Activated CD4-positive, alpha-beta T cell treated with anti-CD3 and anti-CD28 coated beads, Interleukin-2, amount 10 ng/mL, durations not matched to agents 24 days and 14 days (primary cell): ENCODE measurements around the gene LRRC39. TPM values are rescaled to one million over a fixed set of nuclear protein-coding genes. Genes with fewer than 3 reads are reported as not detected.

Source experiments
- DNase-seq: peaks from one replicate; pipeline ENCODE4 v3.0.0; 2022
- H3K27ac Mint-ChIP-seq: one replicate; pipeline ENCODE4 v1.8.0; 2022; ENCODE audit warnings: mild to moderate bottlenecking, mixed read lengths
- H3K27me3 Mint-ChIP-seq: one replicate; pipeline ENCODE4 v1.8.0; 2022; ENCODE audit warnings: mixed read lengths
- H3K36me3 Mint-ChIP-seq: one replicate; pipeline ENCODE4 v1.8.0; 2022; ENCODE audit warnings: low read depth, mild to moderate bottlenecking, mixed read lengths
- H3K4me1 Mint-ChIP-seq: one replicate; pipeline ENCODE4 v1.8.0; 2021; ENCODE audit warnings: mixed read lengths
- H3K4me3 Mint-ChIP-seq: one replicate; pipeline ENCODE4 v1.8.0; 2022; ENCODE audit warnings: mild to moderate bottlenecking, moderate library complexity, mixed read lengths
- H3K9me3 Mint-ChIP-seq: one replicate; pipeline ENCODE4 v1.8.0; 2021; ENCODE audit warnings: mixed read lengths
- intact Hi-C: fragments of 100-400 bp; cut with micrococcal nuclease; formaldehyde crosslinking; loops from one replicate; pipeline ENCODE4 v1.15.1; 2023
- total RNA-seq: library from RNA; stranded (reverse); gene quantifications from 2 replicates; pipeline ENCODE4 v1.2.3, GENCODE V29; 2022

The LRRC39 gene
- total RNA-seq, 1 donor from 2014 or later = 0.23 TPM

GRCh38 chr1:100134872-100135271 is 43.2 kb downstream of the LRRC39 start:
- Mint-ChIP-seq H3K27me3 (peaks cover 3% of the 10 kb centered on the region), H3K9me3 (no peaks in the 10 kb centered on the region), H3K36me3 (peaks cover 26% of the 10 kb centered on the region), H3K27ac (no peak overlapping the region), H3K4me1 (peaks cover 34% of the 10 kb centered on the region), H3K4me3 (peak overlapping the region; percentile 2)
- no peak for DNase-seq
- intact Hi-C loops = loop anchor here (5.0 kb wide), 1 partner anchor 112 kb away; the partner anchor contains the start of gene DBT

- Mint-ChIP-seq H3K4me1 (peaks cover 38% of the 10 kb centered on the region), H3K27me3 (peaks cover 3% of the 10 kb centered on the region), H3K36me3 (peaks cover 14% of the 10 kb centered on the region), H3K27ac (peak within 1 kb of the TSS; percentile 97), H3K9me3 (no peaks in the 10 kb centered on the region), H3K4me3 (peak within 1 kb of the TSS; percentile 100)
- intact Hi-C loops = loop anchor here (1.0 to 5.0 kb wide), 10 partner anchors 95 to 763 kb away; partner anchors contain the start of genes AGL, CDC14A, DBT and RTCA
- DNase-seq = peak; percentile 98
These were observed 45.2 kb downstream of the LRRC39 start, which contains the start of the genes SASS6 and TRMT13 for GRCh38 chr1:100132566-100133477. TSS of gene SASS6 (minus strand) at chr1:100132930. CDS start at chr1:100132814, 116 bp downstream. TSS of gene TRMT13 (plus strand) at chr1:100133163. CDS start at chr1:100133169, 6 bp downstream.

- Mint-ChIP-seq H3K4me3 (peak overlapping the region; percentile 100), H3K4me1 (peaks cover 42% of the 10 kb centered on the region), H3K27ac (peak overlapping the region; percentile 97), H3K9me3 (no peaks in the 10 kb centered on the region), H3K27me3 (peaks cover 3% of the 10 kb centered on the region), H3K36me3 (peaks cover 10% of the 10 kb centered on the region)
- intact Hi-C loops = loop anchor here (2.0 to 5.0 kb wide), 3 partner anchors 116 to 309 kb away; partner anchors contain the start of genes AGL and DBT
- no peak for DNase-seq
These were observed 46.4 kb downstream of the LRRC39 start for GRCh38 chr1:100131623-100132022.

GRCh38 chr1:100130552-100131077 is 47.4 kb downstream of the LRRC39 start:
- peaks cover 10% of the 10 kb centered on the region for H3K36me3 Mint-ChIP-seq
- no peak overlapping the region for H3K4me3 Mint-ChIP-seq
- peak overlapping the region; percentile 7 for H3K27ac Mint-ChIP-seq
- intact Hi-C loops = loop anchor here (5.0 kb wide), 1 partner anchor 117 kb away; the partner anchor contains the start of gene DBT
- DNase-seq = no peak
- peaks cover 3% of the 10 kb centered on the region for H3K27me3 Mint-ChIP-seq
- peaks cover 43% of the 10 kb centered on the region for H3K4me1 Mint-ChIP-seq
- no peaks in the 10 kb centered on the region for H3K9me3 Mint-ChIP-seq

GRCh38 chr1:100127226-100127625 is 50.8 kb downstream of the LRRC39 start:
- Mint-ChIP-seq H3K27me3 (no peaks in the 10 kb centered on the region), H3K4me1 (peaks cover 26% of the 10 kb centered on the region), H3K36me3 (peaks cover 8% of the 10 kb centered on the region), H3K27ac (no peak overlapping the region), H3K4me3 (no peak overlapping the region), H3K9me3 (no peaks in the 10 kb centered on the region)
- DNase-seq = no peak
- intact Hi-C loops = no loop called here

- no peak overlapping the region for H3K4me3 Mint-ChIP-seq
- H3K27ac Mint-ChIP-seq = no peak overlapping the region
- intact Hi-C loops = no loop called here
- H3K4me1 Mint-ChIP-seq = peaks cover 1% of the 10 kb centered on the region
- peaks cover 28% of the 10 kb centered on the region for H3K36me3 Mint-ChIP-seq
- no peaks in the 10 kb centered on the region for H3K9me3 Mint-ChIP-seq
- no peaks in the 10 kb centered on the region for H3K27me3 Mint-ChIP-seq
- DNase-seq = no peak
These were observed 55.9 kb downstream of the LRRC39 start for GRCh38 chr1:100122177-100122576.

GRCh38 chr1:100115524-100115923 is 62.5 kb downstream of the LRRC39 start:
- H3K27me3 Mint-ChIP-seq = no peaks in the 10 kb centered on the region
- H3K4me1 Mint-ChIP-seq = no peaks in the 10 kb centered on the region
- intact Hi-C loops = no loop called here
- peaks cover 25% of the 10 kb centered on the region for H3K36me3 Mint-ChIP-seq
- H3K9me3 Mint-ChIP-seq = no peaks in the 10 kb centered on the region
- no peak overlapping the region for H3K27ac Mint-ChIP-seq
- DNase-seq = no peak
- H3K4me3 Mint-ChIP-seq = no peak overlapping the region

DNA sequence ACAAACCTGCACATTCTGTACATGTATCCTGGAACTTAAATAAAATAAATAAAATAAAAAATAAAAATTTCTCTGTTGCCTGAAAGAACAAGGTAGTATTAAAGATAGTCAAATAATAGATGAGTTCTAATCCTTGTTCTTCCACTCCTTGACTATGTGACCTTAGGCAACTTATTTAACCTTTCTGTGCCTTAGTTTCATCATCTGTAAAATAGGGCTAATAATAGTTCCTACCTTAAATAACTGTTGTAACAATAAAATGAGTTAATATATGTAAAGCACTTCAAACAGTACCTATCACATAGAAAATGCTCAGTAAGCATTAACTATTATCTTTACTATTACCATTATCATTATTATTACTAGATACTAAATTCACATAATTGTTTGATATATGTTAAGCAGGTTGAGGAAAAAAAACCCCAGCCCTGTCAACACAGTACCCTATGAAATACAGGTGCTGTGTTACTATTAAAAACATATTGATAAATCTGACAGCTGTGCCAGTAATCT is 68.4 kb downstream of the LRRC39 start:
- Mint-ChIP-seq H3K4me3 (no peak overlapping the region), H3K4me1 (peaks cover 5% of the 10 kb centered on the region), H3K36me3 (peaks cover 20% of the 10 kb centered on the region), H3K9me3 (no peaks in the 10 kb centered on the region), H3K27me3 (no peaks in the 10 kb centered on the region), H3K27ac (no peak overlapping the region)
- no peak for DNase-seq
- intact Hi-C loops = no loop called here

DNA sequence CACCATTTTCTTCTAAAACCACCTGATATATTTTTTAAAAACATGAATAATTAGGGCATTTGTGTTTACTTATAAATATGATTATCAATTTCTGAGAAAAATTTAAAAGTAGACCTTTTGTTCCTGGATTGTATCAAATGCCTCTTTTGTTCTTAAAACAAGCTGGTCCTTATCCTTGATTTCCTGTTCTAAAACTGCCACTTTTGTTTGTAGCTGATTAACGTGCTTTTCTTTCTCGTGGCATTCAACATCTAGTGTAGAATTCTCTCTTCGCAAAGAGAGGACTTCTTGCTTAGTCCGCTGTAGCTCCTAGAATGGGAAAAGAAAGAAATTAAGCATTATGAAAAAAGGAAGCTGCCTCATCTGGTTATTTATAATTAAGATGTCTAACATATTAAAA is 70.4 kb downstream of the LRRC39 start:
- H3K9me3 Mint-ChIP-seq = no peaks in the 10 kb centered on the region
- H3K4me1 Mint-ChIP-seq = peaks cover 5% of the 10 kb centered on the region
- intact Hi-C loops = no loop called here
- no peak overlapping the region for H3K4me3 Mint-ChIP-seq
- no peak overlapping the region for H3K27ac Mint-ChIP-seq
- no peak for DNase-seq
- no peaks in the 10 kb centered on the region for H3K27me3 Mint-ChIP-seq
- peaks cover 27% of the 10 kb centered on the region for H3K36me3 Mint-ChIP-seq

- H3K4me3 Mint-ChIP-seq = no peak overlapping the region
- intact Hi-C loops = no loop called here
- H3K4me1 Mint-ChIP-seq = no peaks in the 10 kb centered on the region
- peaks cover 43% of the 10 kb centered on the region for H3K36me3 Mint-ChIP-seq
- no peak for DNase-seq
- no peaks in the 10 kb centered on the region for H3K9me3 Mint-ChIP-seq
- H3K27ac Mint-ChIP-seq = no peak overlapping the region
- no peaks in the 10 kb centered on the region for H3K27me3 Mint-ChIP-seq
These were observed 76.5 kb downstream of the LRRC39 start for GRCh38 chr1:100101564-100101963.

DNA sequence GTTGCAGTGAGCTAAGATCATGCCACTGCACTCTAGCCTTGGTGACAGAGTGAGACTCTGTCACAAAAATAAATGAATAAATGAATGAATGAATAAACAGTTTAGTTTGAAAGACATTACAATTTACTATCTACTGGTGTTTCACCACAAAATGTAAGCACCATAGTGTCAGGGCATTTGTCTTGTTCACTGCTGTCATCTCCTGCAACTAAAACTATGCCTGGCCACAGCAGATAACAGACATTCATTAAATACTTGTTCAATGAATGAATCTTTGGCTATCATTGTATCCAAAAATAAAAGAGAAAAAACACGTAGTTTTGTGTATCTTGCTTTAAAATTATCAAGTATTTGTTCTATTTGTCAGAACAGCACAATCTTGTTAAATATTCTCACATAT is 77.9 kb downstream of the LRRC39 start:
- Mint-ChIP-seq H3K27ac (no peak overlapping the region), H3K36me3 (peaks cover 45% of the 10 kb centered on the region), H3K4me3 (no peak overlapping the region), H3K27me3 (no peaks in the 10 kb centered on the region), H3K4me1 (no peaks in the 10 kb centered on the region), H3K9me3 (peaks cover 4% of the 10 kb centered on the region)
- intact Hi-C loops = no loop called here
- no peak for DNase-seq
